HEK293T (cell line): Measurements from ENCODE around the gene ARHGAP12.

ENCODE experiments used
- CTCF ChIA-PET: fragments of 350-600 bp; formaldehyde crosslinking; extraction: SDS; loops from one replicate; lab custom pipeline; 2021; ENCODE audit warnings: antibody characterized with exemption, inconsistent platforms; lab: Yijun Ruan, JAX
- POLR2A ChIA-PET: fragments of 350-600 bp; formaldehyde crosslinking; extraction: SDS; loops from one replicate; lab custom pipeline; 2020; ENCODE audit warnings: antibody characterized with exemption, inconsistent platforms; lab: Yijun Ruan, JAX
- DNase-seq: peaks from one replicate; pipeline ENCODE4 v3.0.0; 2012; ENCODE audit warnings: mixed read lengths; ENCODE audit errors: extremely low spot score
- ARNT ChIP-seq: fragments of 450-650 bp; IDR thresholded peaks from 2 replicates; pipeline ENCODE4 v1.6.1; 2017; ENCODE audit warnings: mild to moderate bottlenecking
- BHLHE40 ChIP-seq: fragments of 450-650 bp; IDR thresholded peaks from 2 replicates; pipeline ENCODE4 v1.6.1; 2016; ENCODE audit warnings: mild to moderate bottlenecking, moderate library complexity, borderline replicate concordance
- CTBP1 ChIP-seq: fragments of 450-650 bp; IDR thresholded peaks from 2 replicates; pipeline ENCODE4 v1.6.1; 2016; ENCODE audit warnings: borderline replicate concordance
- ELF4 ChIP-seq: fragments of 450-650 bp; IDR thresholded peaks from 2 replicates; pipeline ENCODE4 v1.6.1; 2017; ENCODE audit warnings: antibody characterized with exemption
- FOXA1 ChIP-seq: fragments of 450-650 bp; IDR thresholded peaks from 2 replicates; pipeline ENCODE4 v1.6.1; 2016; ENCODE audit warnings: mild to moderate bottlenecking
- FOXK2 ChIP-seq: fragments of 450-650 bp; IDR thresholded peaks from 2 replicates; pipeline ENCODE4 v1.6.1; 2016; ENCODE audit warnings: mild to moderate bottlenecking
- FOXM1 ChIP-seq: fragments of 450-650 bp; IDR thresholded peaks from 2 replicates; pipeline ENCODE4 v1.6.1; 2017; ENCODE audit warnings: mild to moderate bottlenecking, borderline replicate concordance
- HDGF ChIP-seq: fragments of 450-650 bp; IDR thresholded peaks from 2 replicates; pipeline ENCODE4 v1.6.1; 2017; ENCODE audit warnings: antibody characterized with exemption, borderline replicate concordance
- L3MBTL2 ChIP-seq: fragments of 450-650 bp; conservative IDR thresholded peaks from 2 replicates; pipeline ENCODE4 v1.6.1; 2016; ENCODE audit warnings: mild to moderate bottlenecking
- LEF1 ChIP-seq: fragments of 450-650 bp; IDR thresholded peaks from 2 replicates; pipeline ENCODE4 v1.6.1; 2017; ENCODE audit warnings: mild to moderate bottlenecking, borderline replicate concordance
- NFRKB ChIP-seq: fragments of 450-650 bp; IDR thresholded peaks from 2 replicates; pipeline ENCODE4 v1.6.1; 2016; ENCODE audit warnings: mild to moderate bottlenecking, moderate library complexity
- SP1 ChIP-seq: fragments of 450-650 bp; IDR thresholded peaks from 2 replicates; pipeline ENCODE4 v1.6.1; 2017
- SUZ12 ChIP-seq: fragments of 450-650 bp; IDR thresholded peaks from 2 replicates; pipeline ENCODE4 v1.6.1; 2016; ENCODE audit warnings: mild to moderate bottlenecking
- TARDBP ChIP-seq: fragments of 450-650 bp; IDR thresholded peaks from 2 replicates; pipeline ENCODE4 v1.6.1; 2016
- ZNF384 ChIP-seq: fragments of 450-650 bp; IDR thresholded peaks from 2 replicates; pipeline ENCODE4 v1.6.1; 2016
- TF ChIP-seq, protein P1 (sequence below): fragments of 450-650 bp; IDR thresholded peaks from 2 replicates; pipeline ENCODE4 v1.6.1; 2016

ARHGAP12 gene

DNA sequence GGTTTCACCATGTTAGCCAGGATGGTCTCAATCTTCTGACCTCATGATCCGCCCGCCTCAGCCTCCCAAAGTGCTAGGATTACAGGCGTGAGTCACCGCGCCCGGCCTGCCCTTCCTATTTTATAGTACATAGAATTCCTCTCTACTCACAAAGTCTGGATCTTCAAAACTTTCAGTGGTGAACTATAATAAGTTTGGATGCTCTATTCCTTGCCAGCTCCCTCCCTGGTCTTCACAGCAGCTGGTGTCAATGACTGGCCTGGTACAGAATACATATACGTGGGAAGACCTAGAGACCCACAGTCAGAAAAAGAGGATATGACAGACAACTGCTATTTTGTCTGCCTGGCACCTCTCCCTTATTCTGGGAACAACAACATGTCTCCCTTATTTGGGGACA, 40.8 kb downstream of the ARHGAP12 start:
- DNase-seq = no peak
- ChIA-PET POLR2A (no interaction called here), CTCF (no interaction called here)
- TF ChIP-seq CTBP1 (no peak), FOXK2 (no peak), ARNT (no peak), ZNF384 (no peak), HDGF (no peak), TARDBP (no peak), SP1 (no peak), SUZ12 (no peak), FOXM1 (no peak), FOXA1 (no peak), NFRKB (no peak), L3MBTL2 (no peak), BHLHE40 (no peak), ELF4 (no peak), LEF1 (no peak)
- TF ChIP-seq, protein P1, sequence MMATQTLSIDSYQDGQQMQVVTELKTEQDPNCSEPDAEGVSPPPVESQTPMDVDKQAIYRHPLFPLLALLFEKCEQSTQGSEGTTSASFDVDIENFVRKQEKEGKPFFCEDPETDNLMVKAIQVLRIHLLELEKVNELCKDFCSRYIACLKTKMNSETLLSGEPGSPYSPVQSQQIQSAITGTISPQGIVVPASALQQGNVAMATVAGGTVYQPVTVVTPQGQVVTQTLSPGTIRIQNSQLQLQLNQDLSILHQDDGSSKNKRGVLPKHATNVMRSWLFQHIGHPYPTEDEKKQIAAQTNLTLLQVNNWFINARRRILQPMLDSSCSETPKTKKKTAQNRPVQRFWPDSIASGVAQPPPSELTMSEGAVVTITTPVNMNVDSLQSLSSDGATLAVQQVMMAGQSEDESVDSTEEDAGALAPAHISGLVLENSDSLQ = no peak

DNA sequence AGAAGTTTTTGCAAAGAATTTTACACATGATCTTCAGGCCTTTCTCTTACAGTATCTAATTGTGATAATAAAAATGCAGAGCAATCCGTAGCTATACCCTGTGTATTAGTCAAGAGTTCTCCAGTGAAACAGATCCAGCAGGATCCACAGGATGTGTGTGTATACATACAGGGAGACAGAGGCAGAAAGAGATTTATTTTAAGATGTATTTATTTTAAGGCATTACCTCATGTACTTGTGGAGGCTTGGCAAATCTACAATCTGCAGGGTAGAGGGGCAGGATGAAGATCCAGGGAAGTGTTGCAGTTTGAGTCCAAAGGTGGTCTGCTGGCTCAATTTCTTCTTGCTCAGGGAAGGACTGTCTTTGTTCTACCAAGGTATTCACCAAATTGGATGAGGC, 41.7 kb downstream of the ARHGAP12 start:
- DNase-seq = no peak
- ChIA-PET CTCF (interaction anchor here (0.6 kb wide), 1 partner anchor 154 kb away, joined by 3 read pairs; no protein-coding TSS in a partner anchor), POLR2A (no interaction called here)
- TF ChIP-seq L3MBTL2 (no peak), BHLHE40 (no peak), FOXM1 (no peak), FOXA1 (no peak), LEF1 (no peak), SUZ12 (no peak), TARDBP (no peak), ZNF384 (no peak), NFRKB (no peak), ARNT (no peak), HDGF (no peak), ELF4 (no peak), FOXK2 (no peak), CTBP1 (no peak), SP1 (no peak)
- TF ChIP-seq, protein P1 = no peak

DNA sequence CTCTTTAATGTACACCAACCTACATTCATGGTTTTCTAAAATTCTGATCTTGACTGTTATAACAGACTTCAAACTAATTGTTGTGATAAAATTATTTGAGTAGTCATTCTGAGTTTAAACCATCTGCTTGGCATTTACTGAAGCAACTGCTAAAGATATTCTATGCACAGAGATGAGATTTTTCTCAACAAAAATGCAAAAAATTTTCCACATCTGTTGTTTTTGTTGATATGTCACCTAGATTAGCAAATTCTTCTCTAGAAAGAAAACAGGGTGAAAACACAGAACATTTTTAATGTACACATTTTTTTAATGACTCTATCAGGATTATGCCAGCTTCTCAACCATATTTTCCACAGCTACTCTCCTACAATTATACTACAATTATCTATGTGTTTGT, 42.7 kb downstream of the ARHGAP12 start:
- TF ChIP-seq HDGF (no peak), FOXA1 (no peak), L3MBTL2 (no peak), BHLHE40 (no peak), ZNF384 (no peak), SUZ12 (no peak), FOXK2 (no peak), TARDBP (no peak), ELF4 (no peak), SP1 (no peak)
- TF ChIP-seq, protein P1 = no peak
- no peak for DNase-seq
- ChIA-PET CTCF (no interaction called here), POLR2A (no interaction called here)

DNA sequence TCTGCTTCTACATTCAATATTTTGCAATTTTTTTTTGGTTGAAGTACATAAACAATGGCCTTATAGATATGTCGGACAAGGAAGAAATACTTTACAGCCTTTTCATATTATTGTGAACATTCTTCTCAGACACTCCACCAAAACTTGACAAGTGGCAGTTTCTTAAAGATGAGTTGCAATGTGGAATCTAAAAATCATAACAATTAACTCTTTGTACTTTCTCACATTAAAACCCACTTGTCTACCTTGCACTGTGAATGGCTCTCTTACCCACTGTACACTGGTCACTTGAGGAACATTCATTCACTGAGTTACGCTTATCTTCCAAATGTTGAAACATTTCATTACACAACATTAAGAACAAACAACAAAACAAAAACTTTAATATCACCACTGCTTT, 44.2 kb downstream of the ARHGAP12 start:
- DNase-seq = no peak
- CTCF ChIA-PET = no interaction called here
- no peak for TF ChIP-seq FOXM1
- TF ChIP-seq CTBP1 = no peak
- no peak for TF ChIP-seq ARNT
- no peak for TF ChIP-seq TARDBP
- TF ChIP-seq, protein P1 = no peak
- POLR2A ChIA-PET = no interaction called here

DNA sequence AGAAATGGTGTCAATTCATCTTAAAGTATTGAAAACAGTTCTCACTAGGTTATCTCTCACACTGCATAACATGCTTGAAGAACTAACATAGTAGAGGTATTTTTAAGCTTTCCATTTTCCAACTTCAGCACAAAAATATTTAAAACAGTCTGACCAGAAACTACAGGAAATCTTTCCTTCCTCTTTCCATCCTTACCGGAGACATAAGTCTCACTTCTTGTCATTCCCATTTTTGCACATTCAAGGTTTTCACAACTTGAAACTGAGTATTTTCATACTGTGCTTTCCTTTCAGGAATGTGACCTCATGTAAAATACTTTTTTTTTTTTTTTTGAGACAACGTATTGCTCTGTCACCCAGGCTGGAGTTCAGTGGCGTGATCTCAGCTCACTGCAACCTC, 45.2 kb downstream of the ARHGAP12 start:
- no peak for DNase-seq
- CTCF ChIA-PET = no interaction called here
- POLR2A ChIA-PET = no interaction called here
- TF ChIP-seq FOXM1 (no peak), ELF4 (no peak), NFRKB (no peak), CTBP1 (no peak), LEF1 (no peak), TARDBP (no peak), FOXA1 (no peak), BHLHE40 (no peak), SUZ12 (no peak), ZNF384 (no peak), SP1 (no peak), FOXK2 (no peak), HDGF (no peak), ARNT (no peak), L3MBTL2 (no peak)
- TF ChIP-seq, protein P1 = no peak
